Rectal smooth muscle tissue (tissue), 1 donor: Measurements from ENCODE around the gene KCNJ14.
A peak's percentile ranks its signal among the peaks of the same experiment; 100 is the strongest.

Experiments
- H3K27ac ChIP-seq: one replicate; pipeline ENCODE4 v1.7.0; 2013; ENCODE audit warnings: low read depth, low read length, inconsistent platforms
- H3K27me3 ChIP-seq: one replicate; pipeline ENCODE4 v1.7.0; 2013; ENCODE audit warnings: low read length; ENCODE audit not compliant: control insufficient read depth, insufficient read depth
- H3K36me3 ChIP-seq: one replicate; pipeline ENCODE4 v1.7.0; 2013; ENCODE audit warnings: low read length; ENCODE audit not compliant: control insufficient read depth, insufficient read depth
- H3K4me1 ChIP-seq: one replicate; pipeline ENCODE4 v1.7.0; 2013; ENCODE audit warnings: low read length; ENCODE audit not compliant: control insufficient read depth, insufficient read depth
- H3K4me3 ChIP-seq: one replicate; pipeline ENCODE4 v1.7.0; 2013; ENCODE audit warnings: low read length
- H3K9ac ChIP-seq: one replicate; pipeline ENCODE4 v1.7.0; 2013; ENCODE audit warnings: low read length

KCNJ14 gene

DNA sequence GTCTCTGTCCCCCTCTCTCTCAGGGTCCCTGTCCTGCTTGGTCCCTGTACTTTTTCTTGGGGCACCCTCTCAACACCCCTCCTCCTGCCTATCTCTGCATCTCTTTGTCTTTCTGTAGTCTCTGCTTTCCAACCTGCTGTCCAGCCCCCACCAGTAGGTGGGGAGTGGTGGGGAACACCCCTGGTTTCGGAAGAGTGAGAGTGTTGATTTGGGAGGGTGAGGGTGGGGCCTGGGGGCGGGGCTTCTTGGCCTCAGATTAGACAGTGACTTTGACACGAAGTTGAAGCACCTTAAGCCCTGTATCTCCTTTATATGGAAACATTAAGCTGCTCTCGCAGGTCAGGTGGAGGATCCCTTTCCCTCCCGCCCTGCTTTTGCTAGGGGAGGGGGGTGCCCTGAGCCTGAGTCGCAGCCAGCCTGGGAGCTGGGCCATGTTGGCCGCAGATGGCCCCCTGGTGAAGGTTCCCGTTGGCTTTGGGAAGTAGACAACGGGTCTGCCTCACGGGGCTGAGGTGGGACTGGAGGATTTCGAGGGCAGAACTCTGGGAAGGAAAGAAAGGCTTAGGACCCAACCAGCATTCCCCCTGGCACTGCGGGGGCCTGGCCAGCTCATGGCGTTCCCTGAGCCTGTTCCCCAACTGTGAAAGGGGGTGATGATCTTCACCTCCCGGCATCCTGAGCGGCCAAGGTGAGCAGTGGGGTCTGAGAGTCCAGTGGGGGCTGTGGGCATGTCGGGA lies at the start of gene KCNJ14:
KCNJ14 (plus strand) TSS at position 404 of the 737 bp plus-strand sequence. CDS start 6,151 bp downstream, outside the sequence.
- Histone ChIP-seq H3K9ac (no peak within 1 kb of the TSS), H3K27me3 (no peaks in the 10 kb centered on the region), H3K27ac (no peak within 1 kb of the TSS), H3K36me3 (peaks cover 28% of the 10 kb centered on the region), H3K4me3 (no peak within 1 kb of the TSS), H3K4me1 (no peaks in the 10 kb centered on the region)

- Histone ChIP-seq H3K4me3 (no peak overlapping the region), H3K27me3 (no peaks in the 10 kb centered on the region), H3K27ac (no peak overlapping the region), H3K36me3 (no peaks in the 10 kb centered on the region), H3K4me1 (no peaks in the 10 kb centered on the region), H3K9ac (no peak overlapping the region)
Observed at GRCh38 chr19:48405850-48406249, 49.5 kb upstream of the KCNJ14 start.

DNA sequence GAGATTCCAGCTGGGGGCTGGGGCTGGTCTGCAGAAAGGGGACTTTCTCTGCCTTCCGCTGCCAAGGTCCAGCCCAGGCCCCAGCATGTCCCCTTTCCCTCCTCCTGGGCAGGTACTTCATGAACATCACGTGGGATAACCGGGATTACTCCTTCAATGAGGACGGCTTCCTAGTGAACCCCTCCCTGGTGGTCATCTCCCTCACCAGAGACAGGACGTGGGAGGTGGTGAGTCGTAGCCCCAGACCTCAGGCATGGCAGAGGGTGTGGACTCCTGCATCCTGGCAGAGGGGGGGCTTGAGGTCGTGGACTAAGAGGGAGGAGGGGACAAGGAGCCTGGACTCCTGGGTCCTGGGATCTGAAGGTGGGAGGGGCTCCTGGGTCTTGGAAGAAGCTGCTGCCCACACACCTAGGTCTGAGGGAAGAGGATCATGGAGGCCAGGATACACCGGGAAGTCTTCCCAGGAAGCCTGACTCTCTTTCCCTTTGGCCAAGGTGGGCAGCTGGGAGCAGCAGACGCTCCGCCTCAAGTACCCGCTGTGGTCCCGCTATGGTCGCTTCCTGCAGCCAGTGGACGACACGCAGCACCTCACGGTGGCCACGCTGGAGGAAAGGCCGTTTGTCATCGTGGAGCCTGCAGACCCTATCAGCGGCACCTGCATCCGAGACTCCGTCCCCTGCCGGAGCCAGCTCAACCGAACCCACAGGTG lies 41.3 kb upstream of the KCNJ14 start:
- Histone ChIP-seq H3K27ac (no peak overlapping the region), H3K4me3 (no peak overlapping the region), H3K9ac (no peak overlapping the region), H3K4me1 (no peaks in the 10 kb centered on the region), H3K36me3 (no peaks in the 10 kb centered on the region), H3K27me3 (peaks cover 5% of the 10 kb centered on the region)

- Histone ChIP-seq H3K36me3 (no peaks in the 10 kb centered on the region), H3K27me3 (peaks cover 5% of the 10 kb centered on the region), H3K4me3 (no peak overlapping the region), H3K9ac (no peak overlapping the region), H3K27ac (no peak overlapping the region), H3K4me1 (no peaks in the 10 kb centered on the region)
Observed at GRCh38 chr19:48415395-48415794, 40.0 kb upstream of the KCNJ14 start.

DNA sequence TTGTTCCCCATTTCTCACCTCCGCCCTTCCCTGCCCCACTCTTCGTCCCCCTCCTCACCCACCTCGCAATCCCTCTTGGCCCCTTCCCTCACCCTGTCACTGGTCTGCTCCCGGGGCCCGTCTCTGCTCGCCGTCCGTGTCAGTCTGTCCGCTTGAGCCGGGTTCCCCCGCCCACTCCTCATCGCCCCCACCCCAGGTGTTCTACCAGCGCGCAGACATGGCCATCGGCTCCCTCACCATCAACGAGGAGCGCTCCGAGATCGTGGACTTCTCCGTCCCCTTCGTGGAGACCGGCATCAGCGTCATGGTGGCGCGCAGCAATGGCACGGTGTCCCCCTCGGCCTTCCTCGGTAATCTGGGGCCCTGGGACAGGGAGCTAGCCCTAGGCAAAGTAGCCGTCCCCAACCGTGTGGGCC lies 39.6 kb upstream of the KCNJ14 start:
- Histone ChIP-seq H3K4me1 (no peaks in the 10 kb centered on the region), H3K27ac (no peak overlapping the region), H3K9ac (no peak overlapping the region), H3K4me3 (no peak overlapping the region), H3K36me3 (no peaks in the 10 kb centered on the region), H3K27me3 (peaks cover 5% of the 10 kb centered on the region)

GRCh38 chr19:48417421-48417820 lies 38.0 kb upstream of the KCNJ14 start:
- H3K27ac ChIP-seq, result no peak overlapping the region
- H3K4me3 ChIP-seq, result no peak overlapping the region
- H3K4me1 ChIP-seq, result no peaks in the 10 kb centered on the region
- H3K36me3 ChIP-seq, result no peaks in the 10 kb centered on the region
- peaks cover 5% of the 10 kb centered on the region for H3K27me3 ChIP-seq
- no peak overlapping the region for H3K9ac ChIP-seq

DNA sequence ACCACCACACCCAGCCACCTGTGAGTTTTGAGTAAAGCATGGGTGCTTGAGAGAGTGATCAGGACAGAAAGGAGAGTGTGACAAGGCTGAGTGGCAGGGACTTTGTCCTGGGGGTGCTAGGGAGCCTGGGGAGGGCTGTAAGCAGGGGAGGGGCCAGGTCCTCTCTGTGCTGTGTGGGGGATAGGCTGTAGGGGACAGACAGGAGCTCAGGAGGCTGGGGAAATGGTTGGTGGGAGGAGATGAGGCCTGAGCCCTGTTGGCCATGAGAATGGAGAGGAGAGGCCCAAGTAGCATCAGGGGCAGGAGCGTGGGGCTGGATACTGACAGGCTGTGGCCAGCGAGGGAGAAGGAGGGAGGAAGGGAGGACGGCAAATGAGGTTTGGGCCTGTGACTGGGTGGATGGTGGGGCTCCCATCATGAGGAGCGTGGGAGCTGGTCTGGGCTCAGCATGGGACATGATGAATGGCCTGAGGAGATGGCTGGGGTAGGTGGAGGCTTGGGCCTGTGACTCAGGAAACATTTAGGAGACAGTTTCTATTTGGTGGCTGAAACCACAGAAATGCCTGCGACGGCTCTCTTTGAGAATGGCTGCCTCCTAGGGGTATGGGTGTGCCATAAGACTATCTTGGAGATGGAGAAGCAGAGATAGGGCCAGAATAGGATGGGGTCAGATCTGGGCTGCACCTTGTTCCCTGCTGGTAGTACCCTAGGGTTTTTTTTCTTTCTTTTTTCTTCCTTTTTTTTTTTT lies 36.9 kb upstream of the KCNJ14 start:
- H3K4me1 ChIP-seq, result no peaks in the 10 kb centered on the region
- no peaks in the 10 kb centered on the region for H3K36me3 ChIP-seq
- H3K27ac ChIP-seq, result no peak overlapping the region
- no peak overlapping the region for H3K4me3 ChIP-seq
- peaks cover 5% of the 10 kb centered on the region for H3K27me3 ChIP-seq
- H3K9ac ChIP-seq, result no peak overlapping the region

- H3K27ac ChIP-seq, result no peak overlapping the region
- peak overlapping the region; percentile 33 for H3K4me3 ChIP-seq
- H3K4me1 ChIP-seq, result no peaks in the 10 kb centered on the region
- no peaks in the 10 kb centered on the region for H3K36me3 ChIP-seq
- no peak overlapping the region for H3K9ac ChIP-seq
- peaks cover 5% of the 10 kb centered on the region for H3K27me3 ChIP-seq
Observed at GRCh38 chr19:48419158-48419920, 36.0 kb upstream of the KCNJ14 start.

DNA sequence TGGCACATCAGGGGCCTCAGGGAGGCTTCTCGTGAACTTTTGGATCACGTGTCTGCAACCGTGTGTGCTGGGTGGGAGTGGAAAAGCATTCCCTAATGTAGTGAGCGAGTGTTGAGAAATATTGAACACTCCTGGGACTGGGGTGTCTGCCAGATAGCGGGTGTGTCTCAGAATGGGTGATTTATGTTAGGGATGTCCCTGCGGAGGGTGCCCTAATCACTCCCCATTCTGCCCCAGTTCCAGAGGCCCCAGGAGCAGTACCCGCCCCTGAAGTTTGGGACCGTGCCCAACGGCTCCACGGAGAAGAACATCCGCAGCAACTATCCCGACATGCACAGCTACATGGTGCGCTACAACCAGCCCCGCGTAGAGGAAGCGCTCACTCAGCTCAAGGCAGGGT lies 33.8 kb upstream of the KCNJ14 start:
- Histone ChIP-seq H3K27ac (no peak overlapping the region), H3K4me3 (no peak overlapping the region), H3K27me3 (no peaks in the 10 kb centered on the region), H3K9ac (no peak overlapping the region), H3K4me1 (no peaks in the 10 kb centered on the region), H3K36me3 (no peaks in the 10 kb centered on the region)

GRCh38 chr19:48424694-48425219 lies 30.6 kb upstream of the KCNJ14 start:
- H3K4me1 ChIP-seq, result no peaks in the 10 kb centered on the region
- no peak overlapping the region for H3K27ac ChIP-seq
- H3K27me3 ChIP-seq, result no peaks in the 10 kb centered on the region
- no peak overlapping the region for H3K4me3 ChIP-seq
- H3K9ac ChIP-seq, result no peak overlapping the region
- no peaks in the 10 kb centered on the region for H3K36me3 ChIP-seq

DNA sequence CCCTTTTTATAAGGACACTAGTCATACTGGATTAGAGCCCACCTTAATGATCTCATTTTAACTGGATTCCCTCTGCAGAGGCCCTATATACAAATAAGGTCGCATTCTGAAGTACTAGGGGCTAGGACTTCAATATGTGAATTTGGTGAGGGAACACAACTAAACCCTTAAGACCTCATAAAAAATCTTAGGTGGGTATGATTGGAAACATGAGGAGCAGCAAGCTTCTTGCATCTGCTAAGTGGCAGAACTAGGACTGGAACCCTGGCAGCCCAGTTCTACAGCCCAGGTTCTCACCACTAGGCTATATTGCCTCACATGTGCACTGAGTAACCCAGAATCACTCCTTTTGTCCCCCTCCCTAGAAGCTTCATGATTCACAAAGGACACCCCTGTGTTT lies 26.7 kb upstream of the KCNJ14 start:
- Histone ChIP-seq H3K9ac (no peak overlapping the region), H3K27ac (no peak overlapping the region), H3K27me3 (no peaks in the 10 kb centered on the region), H3K36me3 (no peaks in the 10 kb centered on the region), H3K4me3 (no peak overlapping the region), H3K4me1 (no peaks in the 10 kb centered on the region)

- no peak overlapping the region for H3K9ac ChIP-seq
Observed at GRCh38 chr19:48433337-48433736, 22.0 kb upstream of the KCNJ14 start.

More at GRCh38 chr19:48433337-48433736, 22.0 kb upstream of the KCNJ14 start:
- peaks cover 4% of the 10 kb centered on the region for H3K27me3 ChIP-seq
- H3K4me3 ChIP-seq, result no peak overlapping the region
- no peak overlapping the region for H3K27ac ChIP-seq
- no peaks in the 10 kb centered on the region for H3K36me3 ChIP-seq
- no peaks in the 10 kb centered on the region for H3K4me1 ChIP-seq
